HG02870 (cell line): ENCODE measurements around the gene PLAU.
"Not testable (repeated sequence)": the region's sequence is repeated elsewhere in the genome, so short reads cannot be mapped to it uniquely, and the experiment has no call there.

Source experiments
- ATAC-seq: cut with Tn5 transposase; IDR thresholded peaks from one replicate; pipeline ENCODE4 v1.9.1; 2021; ENCODE audit warnings: mild to moderate bottlenecking, moderate library complexity; ENCODE audit not compliant: unreplicated experiment

The PLAU gene

DNA sequence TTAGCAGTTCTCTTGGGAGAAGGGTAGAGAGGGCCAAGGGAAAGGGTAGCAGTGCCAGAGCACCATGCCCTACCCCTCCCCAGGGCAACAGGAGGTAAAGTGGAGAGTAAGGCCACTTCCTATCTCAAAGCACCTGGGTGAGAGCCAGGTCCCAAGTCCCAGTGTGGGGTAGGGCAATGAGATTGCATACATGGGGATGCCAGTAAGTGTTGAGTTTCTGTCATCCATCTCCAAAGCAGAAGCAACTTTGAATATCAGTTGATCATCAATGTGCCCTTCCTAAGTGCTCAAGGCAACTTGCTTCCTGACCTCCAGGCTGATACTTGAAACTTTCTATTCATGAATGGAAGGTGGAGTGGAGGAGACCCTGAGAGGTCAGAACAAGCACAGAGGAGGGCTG lies 34.4 kb upstream of the PLAU start:
- ATAC-seq, result no peak

DNA sequence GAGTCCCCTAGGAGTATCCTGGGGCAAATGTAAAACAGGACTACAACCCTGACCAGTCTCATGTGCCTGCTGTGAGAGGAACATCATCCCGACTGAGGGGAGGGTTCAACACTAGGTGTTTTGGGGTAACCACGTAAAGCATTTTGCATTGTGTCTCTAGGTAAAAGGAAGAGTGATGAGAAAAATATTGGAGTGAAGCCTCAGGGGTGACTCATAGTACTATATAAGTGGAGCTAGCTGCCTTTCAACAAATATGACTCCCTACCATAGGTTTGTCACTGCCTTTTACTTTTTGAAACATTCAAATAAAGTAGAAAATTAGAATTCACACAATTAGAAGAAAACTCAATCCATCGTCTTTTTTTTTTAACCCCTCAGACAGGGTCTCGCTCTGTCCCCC lies 34.0 kb upstream of the PLAU start:
- no peak for ATAC-seq

DNA sequence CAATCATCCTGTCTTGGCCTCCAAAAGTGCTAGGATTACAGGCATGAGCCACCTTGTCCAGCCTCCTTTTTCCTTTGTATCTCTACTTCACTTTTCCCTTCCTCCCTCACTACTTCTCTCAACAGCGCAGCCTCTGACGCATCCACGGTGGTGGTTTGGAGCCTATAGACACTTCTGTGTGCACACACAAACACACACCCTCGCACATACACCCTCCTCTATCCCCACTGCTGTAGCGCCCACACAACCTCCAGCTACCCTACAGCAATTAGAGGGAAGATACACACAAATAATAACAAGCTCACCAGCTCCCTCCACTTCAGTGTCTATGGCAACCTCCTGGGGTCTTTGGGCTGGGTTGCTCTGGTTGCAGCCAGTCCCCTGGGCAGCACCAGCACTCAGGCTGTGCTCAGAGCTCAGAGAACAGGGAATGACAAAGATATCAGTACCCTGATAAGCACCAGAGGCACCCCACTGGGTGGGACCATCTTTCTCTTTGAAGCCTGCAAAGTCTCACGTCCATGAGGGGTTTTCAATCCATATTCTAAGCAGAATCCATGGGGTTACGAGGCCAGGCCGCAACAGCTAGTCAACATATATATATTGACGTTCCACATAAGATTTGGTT lies 33.3 kb upstream of the PLAU start:
- no peak for ATAC-seq

DNA sequence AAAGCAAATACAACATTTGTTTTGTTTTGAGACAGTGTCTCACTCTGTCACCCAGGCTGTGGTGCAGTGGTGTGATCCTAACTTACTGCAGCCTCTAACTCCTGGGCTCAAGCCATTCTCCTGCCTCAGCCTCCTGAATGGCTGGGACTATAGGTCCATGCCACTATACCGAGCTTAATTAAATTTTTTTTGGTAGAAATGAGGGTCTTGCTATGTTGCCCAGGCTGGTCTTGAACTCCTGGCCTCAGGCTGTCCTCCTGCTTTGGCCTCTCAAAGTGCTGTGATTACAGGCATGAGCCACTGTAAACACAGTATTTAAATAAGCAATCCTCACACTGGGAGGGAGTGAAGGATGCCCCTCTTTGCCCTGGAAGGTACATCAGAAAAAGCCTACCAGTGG lies 32.6 kb upstream of the PLAU start:
- no peak for ATAC-seq

DNA sequence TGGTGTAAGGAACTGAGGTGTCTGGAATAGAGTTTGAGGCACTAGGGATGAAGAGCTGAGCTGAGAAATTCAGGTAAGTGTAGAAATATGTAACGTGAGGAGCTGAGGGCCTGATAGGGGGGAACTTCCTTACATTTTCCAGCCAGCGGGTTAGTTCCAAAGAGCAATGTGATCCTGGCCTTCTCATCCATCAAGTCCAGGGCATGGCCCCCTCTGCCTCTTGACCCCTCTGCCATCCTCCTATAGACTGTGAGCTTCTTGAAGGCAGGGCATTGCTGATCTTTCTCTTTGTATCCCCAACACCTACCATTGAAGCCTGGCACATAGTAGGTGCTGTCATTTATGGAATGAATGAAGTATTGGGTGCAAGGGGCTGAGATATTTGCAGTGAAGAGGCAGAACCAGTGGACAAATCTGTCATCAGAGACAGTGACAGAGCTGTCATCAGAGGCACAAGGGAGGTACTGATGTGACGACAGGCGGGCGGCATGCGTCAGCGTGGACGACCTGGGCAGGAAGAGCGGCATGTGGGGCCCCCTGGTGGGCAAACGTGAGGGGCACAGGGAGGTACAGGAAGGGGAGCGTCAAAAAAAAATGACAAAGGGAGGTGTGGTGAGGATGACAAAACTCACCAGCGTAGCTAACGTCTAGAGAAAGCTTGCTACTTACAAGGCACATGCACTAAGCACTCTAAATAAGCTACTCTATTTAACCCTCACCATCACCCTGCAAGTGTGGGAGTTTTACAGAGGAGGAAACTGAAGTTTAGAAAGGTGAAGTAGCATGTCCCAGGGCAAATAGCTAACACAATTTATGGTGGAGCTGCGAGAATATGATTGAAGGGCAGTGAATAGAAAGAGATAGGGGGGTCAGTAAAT lies 31.4 kb upstream of the PLAU start:
- peak; percentile 81 for ATAC-seq

DNA sequence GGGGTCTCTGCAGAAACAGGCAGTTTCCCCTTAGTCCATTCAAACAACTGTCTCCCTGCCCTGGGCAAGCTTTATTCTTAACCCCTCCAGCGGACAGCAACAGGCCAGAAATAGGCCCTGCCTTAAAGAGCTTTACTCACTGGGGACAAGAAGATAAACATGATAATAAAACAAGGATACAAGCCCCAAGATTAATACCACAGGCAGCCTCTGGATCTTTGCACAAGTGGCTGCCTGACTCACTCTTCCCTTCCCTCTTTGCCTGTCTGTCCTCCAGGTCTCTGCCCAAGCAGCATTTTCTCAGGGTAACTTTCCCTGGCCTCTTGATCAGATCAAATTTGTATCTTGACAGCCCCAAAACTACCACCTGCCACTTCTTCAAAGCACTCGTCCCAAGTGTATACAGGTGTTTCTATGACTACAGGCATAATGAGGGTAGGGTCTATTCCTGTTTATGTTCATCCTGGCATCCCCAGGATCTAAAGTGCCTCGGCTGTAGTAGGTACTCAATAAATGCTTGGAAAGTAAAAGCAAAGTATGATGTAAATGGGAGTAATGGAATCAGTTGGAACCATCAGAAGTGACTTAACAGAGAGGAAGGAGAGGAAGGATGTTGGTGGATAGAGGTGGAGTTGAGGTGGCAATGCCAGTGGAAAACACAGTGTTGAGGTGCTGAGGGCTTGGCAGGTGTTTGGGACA lies 29.6 kb upstream of the PLAU start:
- ATAC-seq, result no peak

DNA sequence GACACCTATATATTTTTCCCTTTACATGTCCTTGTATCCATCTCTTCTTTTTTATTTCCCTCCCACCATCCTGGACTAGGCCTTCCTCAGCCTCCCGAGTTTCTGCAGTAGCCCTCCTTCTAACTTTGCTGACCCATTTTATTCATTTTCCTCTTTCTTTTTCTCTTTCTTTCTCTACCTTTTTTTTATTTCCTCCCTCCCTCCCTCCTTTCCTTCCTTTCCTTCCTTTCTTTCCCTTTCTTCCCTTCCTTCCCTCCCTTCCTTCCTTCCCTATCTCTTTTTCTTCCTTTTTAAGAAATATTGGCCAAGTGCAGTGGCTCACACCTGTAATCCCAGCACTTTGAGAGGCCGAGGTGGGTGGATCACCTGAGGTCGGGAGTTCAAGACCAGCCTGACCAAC lies 26.9 kb upstream of the PLAU start:
- ATAC-seq, result no peak

DNA sequence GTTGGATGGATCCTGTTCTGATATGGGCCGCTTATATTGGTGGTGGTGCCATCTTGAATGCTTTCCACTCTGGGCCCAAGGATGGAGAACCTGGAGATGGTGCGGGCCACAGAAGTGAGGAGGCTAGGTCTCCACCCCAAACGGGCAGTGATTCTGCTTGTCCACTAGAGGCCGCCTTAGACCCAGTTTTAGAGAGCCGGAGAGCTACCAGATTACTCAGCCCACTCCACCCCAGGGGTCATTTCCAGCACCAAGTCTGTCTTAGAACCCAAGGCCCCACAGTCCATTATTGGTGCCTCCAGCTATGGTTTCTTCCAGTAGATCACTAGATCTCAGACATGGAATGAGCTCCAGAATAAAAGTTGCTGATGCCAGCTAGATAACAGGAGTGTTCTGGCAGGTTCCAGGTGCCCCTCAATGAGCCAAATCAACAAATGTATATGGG lies 24.8 kb upstream of the PLAU start:
- ATAC-seq, result no peak

DNA sequence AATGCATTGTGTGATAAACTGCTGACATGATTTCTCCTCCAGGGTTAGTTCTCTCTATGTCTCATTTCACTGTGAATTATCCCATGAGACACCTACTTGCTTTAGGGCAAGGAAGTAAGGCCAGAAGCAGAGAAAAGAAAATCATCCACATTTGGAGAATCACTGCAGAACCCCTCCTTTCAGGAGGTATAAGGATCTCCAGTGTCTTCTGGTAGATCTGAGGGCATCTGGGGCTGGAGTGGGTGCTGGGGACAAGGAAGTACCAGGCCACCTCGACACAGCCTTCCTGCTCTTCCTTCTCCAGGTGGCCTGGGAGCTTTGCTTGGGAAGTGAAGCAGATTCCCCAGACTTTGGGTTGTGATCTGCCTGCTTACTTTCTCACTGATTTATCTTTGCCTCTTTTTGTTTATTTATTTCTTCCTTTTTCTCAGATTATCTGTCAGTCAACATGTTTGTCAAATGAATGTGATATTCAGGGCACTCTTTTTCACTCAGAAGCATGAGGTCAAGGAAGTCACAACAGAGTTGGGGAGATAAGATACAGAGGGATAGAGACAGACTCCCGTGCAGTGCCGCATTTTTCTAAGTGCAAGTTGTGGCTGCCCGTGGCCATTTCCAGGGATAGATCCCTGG lies 24.2 kb upstream of the PLAU start:
- no peak for ATAC-seq

DNA sequence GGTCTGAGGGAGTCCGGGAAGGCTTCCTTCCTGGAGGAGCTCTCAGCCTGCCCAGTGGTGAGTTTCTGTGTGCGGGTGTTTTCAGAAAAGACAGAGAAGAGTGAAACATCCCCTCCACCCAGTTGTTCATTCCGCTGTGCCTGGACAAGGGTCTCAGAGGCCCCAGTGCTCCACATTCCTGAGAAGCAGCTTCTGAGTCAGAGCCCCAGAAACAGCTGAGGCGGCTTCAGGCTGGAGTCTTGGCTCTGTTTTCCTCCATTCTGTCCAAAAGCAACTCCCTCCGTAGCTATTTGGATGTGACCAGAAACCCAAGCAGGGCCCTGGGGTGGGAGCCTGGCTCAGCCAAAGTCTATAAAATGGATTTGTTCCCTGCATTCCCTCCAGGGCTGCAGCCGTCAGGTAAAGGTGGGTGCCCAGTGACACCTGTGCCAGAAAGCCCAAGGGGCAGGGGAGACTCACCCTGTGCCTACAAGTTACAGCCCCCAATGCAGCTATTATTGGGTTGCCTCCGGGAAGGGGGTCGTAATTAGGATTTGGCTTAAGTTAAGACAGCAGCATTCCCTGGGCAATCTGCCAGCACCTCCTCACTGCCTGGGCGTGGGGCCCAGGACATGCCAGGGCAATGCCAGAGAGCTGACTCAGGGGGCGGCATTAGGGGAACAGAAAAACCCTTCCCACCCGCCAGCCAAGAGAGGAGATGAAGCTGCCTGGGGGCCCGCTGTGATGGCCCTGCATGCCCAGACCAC lies 23.5 kb upstream of the PLAU start:
- ATAC-seq, result no peak

DNA sequence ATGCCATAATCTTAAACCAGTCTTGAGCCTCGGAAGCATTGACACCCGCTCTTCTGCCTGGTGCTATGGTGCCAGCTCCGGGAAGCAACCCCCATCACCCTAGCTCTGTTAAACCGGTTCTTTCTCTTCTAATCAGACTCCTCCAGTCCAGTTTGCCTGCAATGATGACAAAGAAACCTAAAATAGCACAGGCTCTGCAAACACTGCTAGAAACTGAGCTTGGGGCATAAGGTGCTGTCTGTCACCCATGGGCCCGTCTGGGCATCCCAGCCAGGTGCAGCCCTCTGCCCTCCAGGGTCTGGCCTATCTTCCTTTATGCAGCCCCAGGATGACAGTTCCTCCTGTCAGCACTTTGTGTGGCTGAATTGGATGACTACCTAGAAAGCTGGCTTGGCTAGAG lies 22.4 kb upstream of the PLAU start:
- no peak for ATAC-seq

DNA sequence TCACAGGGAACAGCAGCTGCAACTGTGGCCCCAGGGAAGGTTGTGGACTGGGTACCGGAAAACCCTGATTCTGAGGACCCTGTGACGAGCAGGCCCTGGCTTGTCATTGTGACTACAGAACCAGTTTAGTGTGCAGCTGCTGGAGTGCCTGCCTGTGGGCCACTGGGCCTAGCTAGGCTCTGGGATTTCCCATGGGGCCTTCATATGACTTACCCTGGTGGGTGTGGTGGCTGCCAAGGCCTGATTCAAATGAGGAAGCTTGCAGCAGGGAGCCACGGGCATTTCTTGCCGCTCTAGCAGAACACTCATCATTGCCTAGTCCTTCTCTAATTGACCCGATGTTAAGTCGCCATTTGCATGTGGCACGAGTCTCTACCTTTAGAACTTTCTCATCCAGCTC lies 21.9 kb upstream of the PLAU start:
- ATAC-seq, result no peak

DNA sequence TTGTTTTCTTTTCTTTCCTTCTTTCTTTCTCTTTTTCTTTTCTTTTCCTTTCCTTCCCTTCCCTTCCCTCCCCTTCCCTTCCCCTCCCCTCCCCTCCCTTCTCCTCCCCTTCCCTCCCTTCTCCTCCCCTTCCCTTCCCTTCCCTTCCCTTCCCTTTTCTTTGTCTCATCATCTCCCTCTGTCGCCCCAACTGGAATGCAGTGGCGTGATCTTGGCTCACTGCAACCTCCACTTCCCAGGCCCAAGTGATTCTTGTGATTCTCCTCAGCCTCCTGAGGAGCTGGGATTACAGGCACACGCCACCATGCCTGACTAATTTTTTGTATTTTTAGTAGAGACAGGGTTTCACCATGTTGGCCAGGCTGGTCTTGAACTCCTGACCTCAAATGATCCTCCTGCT lies 21.5 kb upstream of the PLAU start:
- ATAC-seq, result not testable (repeated sequence)

DNA sequence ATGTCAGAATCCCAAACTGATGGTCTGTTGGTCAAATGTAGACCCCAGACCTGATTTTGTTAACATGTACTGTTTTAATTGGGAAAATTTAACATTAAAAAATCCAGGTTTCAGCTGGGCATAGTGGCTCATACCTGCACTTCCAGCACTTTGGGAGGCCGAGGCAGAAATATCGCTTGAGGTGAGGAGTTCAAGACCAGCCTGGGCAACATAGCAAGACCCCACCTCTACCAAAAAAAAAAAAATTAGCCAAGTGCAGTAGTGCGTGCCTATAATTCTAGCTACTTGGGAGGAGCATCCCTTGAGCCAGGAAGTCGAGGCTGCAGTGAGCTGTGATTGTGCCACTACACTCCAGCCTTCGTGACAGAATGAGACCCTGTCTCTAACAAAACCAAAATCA lies 20.7 kb upstream of the PLAU start:
- ATAC-seq, result no peak

DNA sequence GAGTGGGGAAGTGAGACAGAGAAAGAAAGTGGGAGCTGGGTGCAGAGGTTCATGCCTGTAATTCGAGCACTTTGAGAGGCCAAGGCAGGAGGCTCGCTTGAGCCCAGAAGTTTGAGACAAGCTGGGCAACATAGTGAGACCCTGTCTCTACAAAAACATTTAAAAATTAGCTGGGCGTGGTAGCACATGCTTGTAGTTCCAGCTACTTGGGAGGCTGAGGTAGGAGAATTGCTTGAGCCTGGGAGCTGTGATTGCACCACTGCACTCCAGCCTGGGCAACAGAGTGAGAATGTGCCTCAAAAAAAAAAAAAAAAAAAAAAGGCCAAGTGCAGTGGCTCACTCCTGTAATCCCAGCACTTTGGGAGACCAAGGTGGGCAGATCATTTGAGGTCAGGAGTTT lies 20.1 kb upstream of the PLAU start:
- ATAC-seq, result not testable (repeated sequence)

DNA sequence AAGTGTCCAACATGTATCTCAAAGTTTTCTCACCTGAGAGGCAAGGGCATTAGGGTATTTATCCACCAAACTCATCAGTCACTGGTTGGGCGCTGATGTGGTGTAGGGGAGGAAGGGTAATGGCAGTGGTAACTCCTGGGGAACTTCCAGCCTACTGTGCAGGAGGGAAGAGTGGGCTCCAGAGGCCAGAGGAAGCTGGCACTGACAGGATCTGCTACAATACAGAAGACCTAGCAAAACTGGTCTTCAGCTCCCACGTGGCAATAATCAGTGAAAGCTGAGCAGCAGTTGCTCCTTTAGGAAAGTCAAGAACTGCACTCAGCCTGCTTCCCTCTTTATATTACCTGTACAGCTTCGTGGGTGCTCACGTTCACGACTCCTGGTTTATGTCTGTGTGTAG lies 19.4 kb upstream of the PLAU start:
- no peak for ATAC-seq

DNA sequence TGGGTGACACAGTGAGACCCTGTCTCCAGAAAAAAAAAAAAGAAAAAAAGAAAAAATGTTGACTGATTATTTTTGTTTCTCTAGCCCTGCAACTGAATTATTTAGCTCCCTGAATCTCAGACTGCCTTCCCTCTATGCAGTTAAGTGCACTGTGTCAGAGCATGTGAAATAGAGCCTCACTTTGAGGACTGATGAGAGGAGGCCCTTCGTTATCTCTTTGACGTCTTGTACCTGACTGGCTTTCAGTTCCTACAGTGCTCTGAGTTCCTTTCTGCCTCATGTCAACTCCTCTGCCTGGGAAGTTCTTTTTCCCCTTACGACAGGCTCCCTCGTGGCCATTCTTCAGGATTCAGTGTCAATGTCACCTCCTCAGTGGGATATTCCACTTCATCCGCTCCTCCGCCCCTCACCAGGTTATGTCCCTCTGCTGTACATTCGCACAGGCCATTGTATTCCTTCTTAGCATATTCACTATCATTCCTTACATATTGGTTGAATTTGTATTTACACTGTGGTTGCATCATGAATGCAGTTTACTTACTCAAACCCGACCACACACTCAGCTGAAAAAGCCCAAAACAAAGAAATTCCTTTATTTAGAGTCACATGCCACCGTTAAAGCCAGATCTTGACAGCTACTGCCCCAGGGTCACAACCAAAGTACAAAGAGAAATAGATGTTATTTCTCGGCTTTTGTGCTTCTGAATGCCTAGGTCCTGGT lies 18.5 kb upstream of the PLAU start:
- ATAC-seq, result no peak

DNA sequence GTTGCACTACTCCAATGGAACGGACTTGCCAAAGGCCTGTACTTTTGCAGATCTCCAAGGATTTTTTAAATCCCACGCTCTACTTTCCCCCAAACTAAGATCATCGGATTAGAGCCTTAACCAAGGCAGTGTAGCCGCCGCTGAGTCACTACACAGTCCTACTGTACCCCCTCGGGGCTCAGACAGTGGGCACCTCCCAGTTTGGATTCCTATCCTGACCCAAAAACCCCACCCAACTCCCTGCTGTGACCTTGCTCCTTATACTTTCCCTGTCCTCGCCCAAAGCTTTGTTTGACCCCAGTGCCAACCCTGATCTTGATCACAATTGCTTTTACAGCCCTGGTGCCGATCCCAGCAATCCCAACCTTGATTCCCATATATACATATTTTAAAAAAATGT lies 17.5 kb upstream of the PLAU start:
- no peak for ATAC-seq

DNA sequence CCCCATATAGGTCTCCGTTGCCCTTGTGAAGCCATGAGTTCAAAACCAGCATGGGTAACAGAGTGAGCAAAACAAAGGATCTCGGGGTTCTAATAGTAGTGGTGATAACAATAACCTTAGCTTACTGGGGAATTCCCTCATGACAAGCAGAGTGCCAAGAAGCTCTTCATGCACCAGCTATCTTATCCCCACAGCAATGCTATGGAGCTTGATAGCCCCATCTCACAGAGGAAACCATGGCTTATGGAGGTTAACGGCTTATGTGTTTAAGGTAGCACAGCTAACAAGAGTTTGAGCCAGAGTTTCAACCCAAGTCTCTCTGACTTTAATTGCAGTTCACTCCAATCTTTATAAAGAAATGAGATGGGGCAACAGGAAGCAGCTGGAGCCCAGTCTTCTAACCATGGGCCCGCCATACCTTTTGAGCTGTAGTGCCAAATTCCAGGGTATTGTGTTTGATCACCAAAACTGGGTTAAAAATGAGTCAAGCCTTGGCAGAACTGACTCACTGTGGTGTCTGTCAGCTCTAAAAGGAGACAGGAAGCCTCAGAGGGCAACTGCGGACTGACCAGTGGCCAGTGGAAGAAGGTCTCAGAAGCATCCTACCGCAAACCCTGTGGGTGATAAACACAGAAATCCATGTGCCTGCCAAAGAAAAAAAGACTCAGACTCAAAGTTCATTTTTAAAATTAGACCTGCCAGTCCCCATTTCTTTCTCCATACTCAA lies 16.5 kb upstream of the PLAU start:
- ATAC-seq, result no peak
